CD4-positive, alpha-beta memory T cell (primary cell): Measurements from ENCODE around the gene ACVR1B. TPM values are rescaled to one million over a fixed set of nuclear protein-coding genes. Genes with fewer than 3 reads are reported as not detected.

Source experiments
- CTCF ChIA-PET: fragments of 350-600 bp; sonication (Branson Sonifier 250); formaldehyde crosslinking; loops from one replicate; lab custom pipeline; 2021; ENCODE audit warnings: inconsistent platforms; ENCODE audit not compliant: partially characterized antibody; lab: Charles Lee
- POLR2A ChIA-PET: fragments of 350-600 bp; sonication (Branson Sonifier 250); formaldehyde crosslinking; loops from one replicate; lab custom pipeline; 2021; ENCODE audit not compliant: partially characterized antibody; lab: Charles Lee
- DNase-seq, 5 donors: peaks; one replicate each; pipeline versions ENCODE4 v3.0.0 to v3.0.0-alpha.2; 2020 to 2022; ENCODE audit warnings: mixed read lengths in 1 of 5
- H3K27ac ChIP-seq: one replicate; pipeline ENCODE4 v1.7.0; 2013; ENCODE audit warnings: low read depth, low read length
- H3K27me3 ChIP-seq: 2 replicates; pipeline ENCODE4 v1.7.0; 2013; ENCODE audit warnings: mild to moderate bottlenecking, low read length, moderate library complexity; ENCODE audit not compliant: insufficient read depth
- H3K36me3 ChIP-seq: 2 replicates; pipeline ENCODE4 v1.7.0; 2013; ENCODE audit warnings: mild to moderate bottlenecking, low read length, moderate library complexity; ENCODE audit not compliant: insufficient read depth
- H3K4me1 ChIP-seq: 2 replicates; pipeline ENCODE4 v1.7.0; 2013; ENCODE audit warnings: mild to moderate bottlenecking, low read length, moderate library complexity; ENCODE audit not compliant: insufficient read depth
- H3K4me3 ChIP-seq, 2 donors: one replicate each; pipeline ENCODE4 v1.7.0; 2013; ENCODE audit warnings: low read length in 2 of 2, mild to moderate bottlenecking in 1 of 2
- H3K9me3 ChIP-seq, 2 donors: one replicate each; pipeline ENCODE4 v1.7.0; 2013; ENCODE audit warnings: low read length in 2 of 2, control low read depth in 1 of 2; ENCODE audit not compliant: control insufficient read depth in 1 of 2
- H3K27ac Mint-ChIP-seq, 7 donors: one replicate each; pipeline ENCODE4 v1.8.0; 2020 to 2021; ENCODE audit warnings: mixed read lengths in 7 of 7, mild to moderate bottlenecking in 6 of 7, inconsistent platforms in 3 of 7, moderate library complexity in 3 of 7
- H3K27me3 Mint-ChIP-seq, 2 donors: one replicate each; pipeline ENCODE4 v1.8.0; 2020 to 2021; ENCODE audit warnings: mixed read lengths in 2 of 2
- H3K36me3 Mint-ChIP-seq, 2 donors: one replicate each; pipeline ENCODE4 v1.8.0; 2020 to 2021; ENCODE audit warnings: mixed read lengths in 2 of 2, inconsistent platforms in 1 of 2, mild to moderate bottlenecking in 1 of 2
- H3K4me1 Mint-ChIP-seq, 4 donors: one replicate each; pipeline ENCODE4 v1.8.0; 2020 to 2021; ENCODE audit warnings: mixed read lengths in 4 of 4, mild to moderate bottlenecking in 1 of 4
- H3K4me3 Mint-ChIP-seq, 8 donors: one replicate each; pipeline ENCODE4 v1.8.0; 2020 to 2021; ENCODE audit warnings: mixed read lengths in 8 of 8, mild to moderate bottlenecking in 7 of 8, moderate library complexity in 6 of 8, inconsistent platforms in 3 of 8
- H3K9me3 Mint-ChIP-seq, 8 donors: one replicate each; pipeline ENCODE4 v1.8.0; 2020 to 2021; ENCODE audit warnings: mixed read lengths in 8 of 8, mild to moderate bottlenecking in 5 of 8, inconsistent platforms in 3 of 8, moderate library complexity in 1 of 8
- intact Hi-C: fragments of 100-400 bp; cut with micrococcal nuclease; formaldehyde crosslinking; loops from one replicate; pipeline ENCODE4 v1.15.1; 2023
- polyA plus RNA-seq, 2 donors: library from polyadenylated mRNA; unstranded; fragments of 300-500 nt; fragmentation: Illumina TruSeq; gene quantifications; one replicate each; pipeline ENCODE4 v1.2.3, GENCODE V29; 2021
- total RNA-seq, 2 experiments: library from RNA; stranded (reverse); gene quantifications; one replicate each; pipeline ENCODE4 v1.2.3, GENCODE V29; 2021

The ACVR1B gene
- total and polyA plus RNA-seq, 4 experiments from 2014 or later: 0.42 to 12.6 (median 6.7) TPM

- POLR2A ChIA-PET: interaction anchor here (1.0 to 8.8 kb wide), 4 partner anchors 10 to 66 kb away, joined by 3 to 187 read pairs (median 5); partner anchors contain the start of gene ATG101
- peak overlapping the region in 1 of 8 donors; percentile 30 for H3K4me3 Mint-ChIP-seq
- H3K27ac Mint-ChIP-seq: peak overlapping the region in 2 of 7 donors; percentile 42 to 70
Measured at GRCh38 chr12:52003591-52003990, 52.1 kb downstream of the ACVR1B start.

GRCh38 chr12:52004042-52004648 is 52.6 kb downstream of the ACVR1B start:
- H3K36me3 Mint-ChIP-seq: peaks cover 0 to 15% of the 10 kb centered on the region in 2 donors
- ChIA-PET CTCF (interaction anchor here (0.6 to 34.6 kb wide), 13 partner anchors 8 to 118 kb away, joined by 3 to 1048 read pairs (median 3); no protein-coding TSS in a partner anchor), POLR2A (interaction anchor here (1.0 to 8.8 kb wide), 4 partner anchors 11 to 66 kb away, joined by 3 to 187 read pairs (median 5); partner anchors contain the start of gene ATG101)
- Histone ChIP-seq H3K27ac (no peak overlapping the region), H3K4me3 (no peak overlapping the region), H3K9me3 (no peaks in the 10 kb centered on the region), H3K4me1 (peaks cover 24% of the 10 kb centered on the region), H3K27me3 (no peaks in the 10 kb centered on the region), H3K36me3 (no peaks in the 10 kb centered on the region)
- DNase-seq: no peak
- peak overlapping the region in 2 of 7 donors; percentile 23 to 27 for H3K27ac Mint-ChIP-seq
- intact Hi-C loops: no loop called here
- H3K4me1 Mint-ChIP-seq: peaks cover 12 to 35% (median 22%) of the 10 kb centered on the region in 4 donors
- peaks cover 0 to 3% (median 0%) of the 10 kb centered on the region in 8 donors for H3K9me3 Mint-ChIP-seq
- H3K4me3 Mint-ChIP-seq: no peak overlapping the region
- H3K27me3 Mint-ChIP-seq: peaks cover 0 to 2% of the 10 kb centered on the region in 2 donors

More at GRCh38 chr12:52003591-52003990, 52.1 kb downstream of the ACVR1B start:
- intact Hi-C loops: no loop called here
- H3K9me3 Mint-ChIP-seq: peaks cover 0 to 3% (median 0%) of the 10 kb centered on the region in 8 donors
- no peaks in the 10 kb centered on the region for H3K9me3 ChIP-seq
- peaks cover 19% of the 10 kb centered on the region for H3K4me1 ChIP-seq
- peaks cover 0 to 2% of the 10 kb centered on the region in 2 donors for H3K27me3 Mint-ChIP-seq
- CTCF ChIA-PET: interaction anchor here (0.8 to 34.6 kb wide), 12 partner anchors 8 to 118 kb away, joined by 3 to 1048 read pairs (median 4); partner anchors contain the start of gene NR4A1
- H3K4me3 ChIP-seq: no peak overlapping the region
- H3K36me3 ChIP-seq: no peaks in the 10 kb centered on the region
- peaks cover 12 to 29% (median 18%) of the 10 kb centered on the region in 4 donors for H3K4me1 Mint-ChIP-seq
- H3K27me3 ChIP-seq: no peaks in the 10 kb centered on the region
- H3K36me3 Mint-ChIP-seq: peaks cover 0 to 12% of the 10 kb centered on the region in 2 donors
- no peak for DNase-seq
- no peak overlapping the region for H3K27ac ChIP-seq

GRCh38 chr12:52005218-52005902 is 53.9 kb downstream of the ACVR1B start:
- CTCF ChIA-PET: interaction anchor here (0.8 to 34.6 kb wide), 6 partner anchors 11 to 79 kb away, joined by 3 to 1048 read pairs (median 7); no protein-coding TSS in a partner anchor
- H3K4me1 Mint-ChIP-seq: peaks cover 12 to 37% (median 24%) of the 10 kb centered on the region in 4 donors
- no peak overlapping the region for H3K27ac ChIP-seq
- H3K27me3 ChIP-seq: no peaks in the 10 kb centered on the region
- H3K4me3 ChIP-seq: no peak overlapping the region
- no peaks in the 10 kb centered on the region for H3K9me3 ChIP-seq
- H3K36me3 Mint-ChIP-seq: peaks cover 0 to 23% of the 10 kb centered on the region in 2 donors
- peaks cover 0 to 3% (median 0%) of the 10 kb centered on the region in 8 donors for H3K9me3 Mint-ChIP-seq
- peak overlapping the region in 6 of 7 donors; percentile 38 to 97 (median 85) for H3K27ac Mint-ChIP-seq
- peaks cover 0 to 2% of the 10 kb centered on the region in 2 donors for H3K27me3 Mint-ChIP-seq
- H3K36me3 ChIP-seq: no peaks in the 10 kb centered on the region
- H3K4me1 ChIP-seq: peaks cover 28% of the 10 kb centered on the region
- intact Hi-C loops: no loop called here
- POLR2A ChIA-PET: interaction anchor here (2.0 to 8.8 kb wide), 3 partner anchors 12 to 46 kb away, joined by 14 to 187 read pairs (median 19); partner anchors contain the start of gene NR4A1
- H3K4me3 Mint-ChIP-seq: peak overlapping the region in 5 of 8 donors; percentile 9 to 92 (median 31)
- DNase-seq: no peak

- DNase-seq: peak in 3 of 5 donors; percentile 9 to 60 (median 13)
- H3K27me3 ChIP-seq: no peaks in the 10 kb centered on the region
- peaks cover 12 to 42% (median 24%) of the 10 kb centered on the region in 4 donors for H3K4me1 Mint-ChIP-seq
- POLR2A ChIA-PET: interaction anchor here (2.0 to 8.8 kb wide), 4 partner anchors 13 to 64 kb away, joined by 14 to 187 read pairs (median 18); partner anchors contain the start of genes ATG101 and NR4A1
- H3K9me3 Mint-ChIP-seq: peaks cover 0 to 3% (median 0%) of the 10 kb centered on the region in 8 donors
- H3K27ac ChIP-seq: no peak overlapping the region
- H3K4me3 Mint-ChIP-seq: peak overlapping the region; percentile 83 to 93 (median 88)
- H3K36me3 ChIP-seq: peaks cover 6% of the 10 kb centered on the region
- H3K4me1 ChIP-seq: peaks cover 28% of the 10 kb centered on the region
- H3K9me3 ChIP-seq: no peaks in the 10 kb centered on the region
- peaks cover 0 to 2% of the 10 kb centered on the region in 2 donors for H3K27me3 Mint-ChIP-seq
- H3K4me3 ChIP-seq: peak overlapping the region in 1 of 2 donors; percentile 32
- peaks cover 7 to 29% of the 10 kb centered on the region in 2 donors for H3K36me3 Mint-ChIP-seq
- peak overlapping the region; percentile 66 to 97 (median 93) for H3K27ac Mint-ChIP-seq
- CTCF ChIA-PET: interaction anchor here (0.8 to 34.6 kb wide), 4 partner anchors 12 to 75 kb away, joined by 3 to 1048 read pairs (median 27); no protein-coding TSS in a partner anchor
- intact Hi-C loops: loop anchor here (1.0 kb wide), 1 partner anchor 17 kb away; no protein-coding TSS in a partner anchor
Measured at GRCh38 chr12:52005903-52006703, 54.6 kb downstream of the ACVR1B start.

- Histone ChIP-seq H3K9me3 (no peaks in the 10 kb centered on the region), H3K4me1 (peaks cover 28% of the 10 kb centered on the region), H3K4me3 (peak within 1 kb of the TSS; percentile 29 to 83), H3K36me3 (peaks cover 12% of the 10 kb centered on the region), H3K27ac (peak within 1 kb of the TSS; percentile 91), H3K27me3 (no peaks in the 10 kb centered on the region)
- DNase-seq: peak; percentile 84 to 86 (median 85)
- intact Hi-C loops: loop anchor here (1.0 kb wide), 1 partner anchor 17 kb away; no protein-coding TSS in a partner anchor
- ChIA-PET POLR2A (interaction anchor here (1.3 to 8.8 kb wide), 6 partner anchors 14 to 999 kb away, joined by 3 to 187 read pairs (median 16); partner anchors contain the start of genes ATG101, EIF4B and NR4A1), CTCF (interaction anchor here (1.1 to 34.6 kb wide), 3 partner anchors 13 to 75 kb away, joined by 3 to 1048 read pairs (median 50); no protein-coding TSS in a partner anchor)
- Mint-ChIP-seq H3K36me3 (peaks cover 12 to 34% of the 10 kb centered on the region in 2 donors), H3K4me3 (peak within 1 kb of the TSS; percentile 86 to 95 (median 94)), H3K4me1 (peaks cover 12 to 44% (median 24%) of the 10 kb centered on the region in 4 donors), H3K27me3 (peaks cover 0 to 2% of the 10 kb centered on the region in 2 donors), H3K27ac (peak within 1 kb of the TSS; percentile 92 to 98 (median 97)), H3K9me3 (peaks cover 0 to 3% (median 0%) of the 10 kb centered on the region in 8 donors)
Measured at GRCh38 chr12:52006726-52007157, 55.2 kb downstream of the ACVR1B start, which contains the start of gene TAMALIN. Gene TAMALIN (plus strand): TSS chr12:52006946. CDS start chr12:52007020, 74 bp downstream.
